Glomerular visceral epithelial cell (primary cell): Measurements from ENCODE around the gene STK32B.
A peak's percentile ranks its signal among the peaks of the same experiment; 100 is the strongest.
"Not testable (repeated sequence)": the region's sequence is repeated elsewhere in the genome, so short reads cannot be mapped to it uniquely, and the experiment has no call there.

ENCODE experiments used
- DNase-seq: peaks from one replicate; pipeline ENCODE4 v3.0.0-alpha.2; 2016; ENCODE audit errors: extremely low spot score

Gene STK32B

GRCh38 chr4:5030221-5030620 lies 21.1 kb upstream of the STK32B start:
- no peak for DNase-seq

DNA sequence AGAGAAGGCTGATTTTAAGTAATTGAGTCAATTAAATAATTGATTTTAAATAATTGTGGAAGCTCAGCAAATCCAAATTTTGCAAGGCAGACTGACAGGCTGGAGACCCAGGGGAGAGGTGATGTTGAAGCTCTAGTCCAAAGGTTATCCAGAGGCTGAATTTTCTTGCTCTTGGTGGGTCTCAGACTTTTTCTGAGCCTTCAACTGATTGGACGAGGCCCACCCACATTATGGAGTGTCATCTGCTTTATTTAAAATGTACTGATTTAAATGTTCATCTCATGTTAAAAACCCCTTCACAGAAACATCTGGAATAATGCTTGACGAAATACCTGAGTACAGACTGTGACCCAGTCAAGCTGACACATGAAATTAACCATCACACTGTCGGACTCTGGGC lies 20.4 kb upstream of the STK32B start:
- DNase-seq = no peak

DNA sequence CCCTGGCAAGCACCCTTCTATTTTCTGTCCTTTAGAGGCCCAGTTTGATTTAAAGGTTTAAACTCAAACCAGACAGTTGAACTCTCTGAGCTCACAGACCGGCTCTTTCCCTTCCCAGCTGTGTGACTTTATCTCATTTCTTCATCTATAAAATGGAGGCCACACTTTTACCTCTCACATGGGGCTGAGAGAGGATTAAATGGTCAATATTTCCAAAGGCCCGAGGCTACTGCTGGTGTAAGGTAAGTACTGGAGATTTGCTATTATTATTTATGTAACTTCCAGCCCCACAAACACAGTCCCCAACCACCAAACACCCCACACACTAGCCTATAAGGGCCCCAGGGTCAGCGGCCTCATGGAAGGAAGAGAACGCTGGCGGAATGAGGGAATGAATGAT lies 18.5 kb upstream of the STK32B start:
- no peak for DNase-seq

DNA sequence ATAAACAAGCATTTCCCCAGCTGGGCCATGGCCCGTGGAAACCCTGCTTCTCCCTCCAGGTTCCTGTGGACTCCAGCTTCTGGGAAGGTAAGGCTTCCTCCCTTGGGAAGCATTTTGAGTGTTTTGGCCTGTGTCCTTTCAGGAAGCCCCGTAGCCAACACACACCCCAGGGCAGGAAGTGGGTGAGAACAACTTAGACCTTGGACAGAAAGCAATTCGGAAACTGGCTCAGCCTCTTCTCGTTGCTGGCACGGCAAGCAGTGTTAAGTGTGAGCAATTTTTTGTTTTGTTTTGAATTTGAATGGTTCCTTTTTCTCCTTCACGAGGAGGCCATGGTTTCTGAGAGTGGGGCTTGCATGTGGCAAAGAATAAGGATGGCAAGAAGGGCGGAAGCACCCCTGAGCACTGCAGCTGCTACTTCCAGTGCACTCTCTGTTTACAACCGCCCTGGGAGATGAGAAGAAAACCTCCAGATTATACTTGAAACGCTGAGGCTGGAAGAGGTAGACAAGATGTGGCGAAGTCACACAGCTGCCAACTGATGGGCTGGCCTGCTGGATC lies 17.9 kb upstream of the STK32B start:
- DNase-seq = no peak

DNA sequence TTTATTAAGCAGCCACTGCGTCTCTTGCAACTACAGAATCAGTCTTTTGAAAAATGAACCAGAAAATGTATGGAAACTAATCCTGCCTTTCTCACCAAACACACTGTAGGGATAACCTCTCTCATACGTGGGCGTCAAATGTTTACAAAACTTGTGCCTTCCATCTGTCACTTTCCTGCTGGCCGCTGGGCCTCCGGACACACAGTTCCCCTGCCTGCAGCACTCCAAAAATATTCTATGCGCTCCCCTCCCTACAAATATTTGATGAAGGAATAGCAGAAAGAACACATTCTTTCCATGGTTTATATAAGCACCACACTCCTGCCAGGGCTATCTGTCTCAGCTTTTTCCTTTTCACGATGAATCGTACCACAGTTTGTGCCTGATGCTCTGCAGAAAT lies 17.1 kb upstream of the STK32B start:
- DNase-seq = no peak

DNA sequence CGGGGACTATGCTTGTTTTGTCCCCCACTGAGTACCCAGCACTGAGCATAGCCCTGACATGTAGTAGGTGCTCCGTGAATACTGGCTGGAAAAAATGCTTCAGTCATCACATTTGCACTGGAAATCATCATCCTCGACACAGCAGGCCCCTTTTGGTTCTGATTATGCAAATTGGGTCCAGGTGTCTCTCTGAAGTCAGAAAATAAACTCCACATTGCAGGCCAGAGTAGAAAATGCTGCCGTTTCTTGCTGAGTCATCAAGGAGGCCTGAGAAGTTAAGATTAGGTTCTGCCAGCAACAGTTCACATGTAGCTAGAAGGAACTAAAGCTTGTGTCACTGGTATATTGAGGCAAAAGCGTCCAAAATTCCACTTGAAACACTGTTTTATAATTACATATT lies 15.0 kb upstream of the STK32B start:
- peak; percentile 46 for DNase-seq

DNA sequence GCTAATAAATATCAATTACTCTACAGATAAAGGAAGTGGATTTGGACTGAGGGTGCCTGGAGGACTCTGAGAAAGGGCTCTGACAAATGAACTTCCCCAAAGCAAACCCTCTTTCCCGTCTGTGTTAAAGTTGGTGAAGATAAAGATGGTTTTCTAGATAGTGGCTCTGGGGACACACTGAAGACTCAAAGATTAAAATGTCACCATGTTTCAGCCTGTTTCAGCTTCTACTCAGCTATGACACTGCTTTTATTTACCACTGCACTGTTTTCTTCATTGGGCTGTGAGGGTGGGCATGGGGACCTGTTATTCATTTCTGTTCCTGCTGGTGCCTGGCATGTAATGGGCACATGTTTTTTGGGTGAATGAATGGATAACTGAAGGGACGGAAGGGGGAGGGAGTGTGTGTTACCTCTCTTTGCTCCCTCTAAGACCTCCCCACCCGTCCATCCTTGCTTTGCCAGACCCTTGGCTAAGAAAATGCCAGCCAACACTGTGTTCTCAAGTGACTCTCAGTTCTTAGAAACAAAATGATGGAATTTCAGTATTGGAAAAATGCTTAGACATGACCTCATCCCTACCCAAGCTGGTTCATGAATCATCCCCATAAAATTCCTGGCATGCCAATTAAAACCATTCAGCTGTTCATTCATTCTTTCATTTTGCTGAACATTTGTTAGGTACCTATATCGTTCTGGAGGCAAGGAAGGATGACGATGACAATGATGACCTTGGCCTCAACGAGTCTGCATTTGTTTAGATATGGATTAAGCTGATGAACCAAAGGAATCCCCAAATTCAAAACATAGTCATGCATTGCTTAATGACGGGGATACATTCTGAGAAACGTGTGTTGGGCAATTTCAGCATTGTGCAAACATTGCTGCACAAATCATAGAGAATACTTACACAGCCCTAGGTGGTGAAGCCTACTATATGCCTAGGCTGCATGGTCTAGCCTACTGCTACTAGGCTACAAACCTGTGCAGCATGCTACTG lies 13.4 kb upstream of the STK32B start:
- DNase-seq = peak; percentile 95

GRCh38 chr4:5039800-5040199 lies 11.5 kb upstream of the STK32B start:
- no peak for DNase-seq

- DNase-seq = no peak
Measured at GRCh38 chr4:5040856-5041620, 10.2 kb upstream of the STK32B start.

DNA sequence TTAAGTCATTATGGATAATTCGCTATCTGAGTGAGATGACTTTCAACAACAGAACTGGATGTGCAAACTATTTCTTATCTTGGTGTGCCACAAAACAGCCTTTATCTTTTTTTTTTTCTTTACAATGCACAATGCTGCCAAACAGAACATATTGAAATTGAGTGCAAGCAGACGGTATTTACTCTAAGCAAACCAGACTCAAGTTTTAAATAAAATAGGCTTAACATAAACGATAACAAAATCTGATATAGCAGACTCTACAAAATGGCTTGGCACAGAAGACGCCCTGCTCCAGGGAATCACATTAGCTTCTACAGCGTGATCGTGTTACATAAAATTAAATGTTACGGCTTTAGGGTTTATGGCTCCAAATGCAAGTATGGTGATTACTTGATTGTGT lies 9.6 kb upstream of the STK32B start:
- DNase-seq = no peak

DNA sequence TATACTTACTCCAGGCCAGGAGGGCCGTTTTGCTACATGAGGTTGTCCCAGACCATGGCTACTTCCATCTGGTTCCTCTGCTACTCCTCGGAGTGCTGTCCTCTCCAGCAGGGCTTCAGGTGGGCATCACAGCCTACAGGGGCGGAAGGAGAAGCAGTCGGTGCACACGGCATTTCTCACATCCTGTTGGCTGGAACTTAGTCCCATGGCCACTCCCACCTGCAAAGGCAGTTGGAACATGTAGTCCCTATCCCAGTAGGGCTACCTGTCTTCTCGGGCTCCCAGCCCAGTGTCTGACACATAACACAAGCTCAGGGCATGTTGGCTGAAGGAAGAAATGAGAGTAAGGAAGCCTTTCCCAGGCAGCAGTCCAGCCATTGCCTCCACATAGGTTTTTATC lies 7.7 kb upstream of the STK32B start:
- DNase-seq = no peak

DNA sequence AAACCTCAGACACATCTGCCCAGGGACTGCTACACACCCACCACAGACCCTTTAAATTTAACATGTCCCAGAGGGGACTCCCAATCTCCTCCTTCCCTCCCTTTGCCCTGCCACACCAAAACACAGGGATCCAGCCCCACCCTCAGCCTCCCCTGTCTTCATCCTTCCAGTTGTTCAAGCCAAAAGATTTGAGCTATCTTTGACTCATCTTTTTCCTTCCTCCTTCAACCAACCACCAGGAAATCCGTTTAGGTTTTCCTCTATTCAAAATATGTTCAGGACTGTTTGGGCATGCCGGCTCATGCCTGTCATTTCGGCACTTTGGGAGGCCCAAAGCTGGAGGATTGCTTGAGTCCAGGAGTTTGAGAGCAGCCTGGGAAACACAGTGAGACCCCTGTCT lies 6.9 kb upstream of the STK32B start:
- DNase-seq = no peak

GRCh38 chr4:5045097-5045496 lies 6.2 kb upstream of the STK32B start:
- peak; percentile 14 for DNase-seq

DNA sequence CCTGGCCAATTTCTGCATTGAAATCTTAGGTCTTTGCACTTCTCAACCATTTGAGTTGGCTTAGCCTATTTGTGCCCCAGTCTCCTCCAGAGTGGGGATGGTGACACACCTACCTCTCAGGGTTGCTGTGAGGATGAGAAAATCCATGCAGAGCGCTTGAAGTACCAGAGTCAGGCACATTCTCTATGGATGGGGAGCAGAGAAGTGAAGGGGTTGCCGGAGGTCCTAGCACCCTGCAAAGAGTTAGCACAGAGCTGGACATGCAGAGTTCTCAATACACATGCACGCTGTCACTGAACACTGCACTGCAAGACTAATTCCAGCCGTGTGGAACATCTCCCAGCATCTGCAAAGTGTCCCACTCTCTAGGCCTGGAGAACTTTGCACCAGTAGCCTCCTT lies 2.6 kb upstream of the STK32B start:
- DNase-seq = no peak

- DNase-seq = peak; percentile 83
Measured at GRCh38 chr4:5050520-5051277, 581 bp upstream of the STK32B start.

DNA sequence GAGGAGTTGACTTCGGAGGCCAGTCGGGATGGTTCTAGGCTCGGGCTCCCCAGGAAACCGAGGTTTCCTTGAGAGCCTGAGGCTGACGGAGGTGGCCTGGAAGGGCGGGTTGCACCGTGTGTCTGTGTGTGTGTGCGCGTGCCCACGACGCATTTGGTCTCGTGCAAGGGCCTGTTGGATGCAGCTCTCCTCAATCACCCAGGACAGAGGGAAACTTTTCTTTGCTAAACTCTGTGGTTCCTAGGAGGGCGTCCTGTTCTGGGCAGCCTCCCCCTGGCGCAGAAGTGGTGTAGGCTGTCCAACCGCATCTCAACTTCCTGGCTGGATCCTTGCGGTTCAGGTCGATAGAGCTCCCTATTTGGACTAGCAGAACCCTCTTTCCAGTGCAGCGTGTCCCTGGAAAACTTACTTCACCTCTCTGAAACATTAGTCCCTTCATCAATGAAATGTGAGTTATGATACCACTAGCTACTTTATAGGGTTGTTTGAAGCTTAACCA lies 973 bp downstream of the STK32B start:
- peak; percentile 20 for DNase-seq

DNA sequence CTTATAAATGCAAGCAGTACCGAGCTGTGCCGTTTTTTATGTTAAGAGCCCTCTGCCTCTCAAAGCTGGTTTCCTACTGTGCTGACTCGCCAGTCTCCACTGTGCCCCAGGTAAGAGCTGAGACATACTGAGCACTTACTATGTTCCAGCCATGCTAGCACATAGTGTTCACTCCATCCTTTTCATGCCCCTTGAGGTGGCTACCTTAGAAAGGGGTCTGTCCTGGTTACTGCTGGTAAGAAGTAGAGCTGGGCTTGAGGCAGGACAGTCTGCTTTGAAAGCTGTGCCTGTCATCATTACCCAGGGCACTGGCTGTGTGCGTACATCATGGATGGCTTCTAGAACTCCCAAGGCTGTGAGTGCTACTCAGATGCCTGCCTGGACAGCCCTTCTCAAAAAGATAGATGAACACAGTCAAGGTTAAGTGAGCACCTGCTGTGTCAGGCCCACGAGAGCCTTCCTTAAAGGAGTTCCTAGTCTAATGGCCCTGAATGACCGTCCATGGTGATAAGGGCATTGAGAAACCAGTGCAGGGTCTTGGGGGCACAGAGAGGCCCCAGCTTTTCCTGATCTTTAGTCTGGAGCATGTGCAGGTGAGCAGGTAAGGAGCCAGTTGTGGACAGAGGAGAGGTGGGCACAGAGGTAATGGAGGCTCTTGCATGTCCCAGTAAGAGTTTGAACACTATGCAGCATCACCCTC lies 1.6 kb downstream of the STK32B start:
- no peak for DNase-seq

DNA sequence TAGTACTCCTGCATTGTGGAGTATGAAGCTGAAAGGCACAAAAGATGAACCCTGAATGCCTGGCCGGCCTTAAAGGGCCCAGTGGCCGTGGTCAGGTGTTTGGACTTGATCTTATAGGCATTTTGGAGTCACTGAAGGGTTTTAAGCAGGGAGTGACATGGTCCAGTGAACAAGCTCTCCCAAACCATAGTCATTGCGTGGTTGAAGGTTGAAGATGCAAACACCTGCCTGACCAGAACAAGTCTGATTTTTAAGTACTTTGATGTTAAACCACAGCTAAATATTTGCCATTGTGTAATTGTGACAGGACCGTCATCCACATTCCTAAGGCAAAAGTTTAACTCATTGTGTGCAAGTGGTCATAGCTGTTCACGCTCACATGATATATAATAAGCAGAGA lies 3.3 kb downstream of the STK32B start:
- DNase-seq = peak; percentile 90

DNA sequence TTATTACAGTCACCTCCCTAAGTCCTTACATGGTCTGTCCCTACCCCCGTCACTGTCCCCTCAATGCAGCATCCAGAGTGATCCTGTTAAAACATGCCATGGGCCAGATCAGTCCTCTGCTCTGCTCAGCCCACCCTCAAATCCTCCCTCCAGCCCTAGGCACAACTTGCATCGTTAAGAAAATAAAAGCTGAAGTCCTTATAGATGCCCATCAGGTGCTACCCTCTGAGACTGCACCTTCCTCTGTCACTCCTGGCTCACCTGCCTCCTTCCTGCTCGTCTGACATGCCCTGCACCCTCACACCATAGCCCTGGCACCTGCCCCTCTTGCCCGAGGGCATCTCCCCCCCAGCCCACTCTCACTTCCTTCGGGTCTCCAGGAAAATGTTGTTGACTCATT lies 4.1 kb downstream of the STK32B start:
- no peak for DNase-seq

DNA sequence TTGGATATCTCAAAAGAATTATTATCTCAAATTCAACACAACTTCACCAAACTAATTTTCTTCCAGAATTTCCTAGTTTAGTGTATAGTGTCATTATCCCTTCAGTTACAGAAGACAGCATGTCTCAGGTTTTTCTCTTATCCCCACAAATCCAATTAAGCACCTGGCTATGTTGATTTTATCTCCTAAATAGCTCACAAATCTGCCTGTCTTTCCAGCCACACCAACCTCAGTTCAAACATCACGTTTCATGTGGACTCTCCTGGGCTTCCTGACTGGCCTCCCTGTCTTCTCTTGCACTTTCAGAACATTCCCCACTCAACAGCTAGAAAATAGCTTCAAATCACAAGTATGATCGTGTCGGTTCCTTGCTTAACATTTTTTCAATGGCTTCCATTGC lies 14.8 kb downstream of the STK32B start:
- DNase-seq = no peak

GRCh38 chr4:5066968-5067367 lies 15.7 kb downstream of the STK32B start:
- not testable (repeated sequence) for DNase-seq
